Measurements from ENCODE around the gene MAMDC4.
"Not testable (repeated sequence)": the region's sequence is repeated elsewhere in the genome, so short reads cannot be mapped to it uniquely, and the experiment has no call there.

The MAMDC4 gene

GRCh38 chr9:136882109-136882946, 30.2 kb downstream of the MAMDC4 start:
- Histone ChIP-seq H3K27ac (replicated peaks) (no peak overlapping the region), H3K27me3 (ENCODE audit: insufficient read depth, poor library complexity, severe bottlenecking) (no peaks in the 10 kb centered on the region), H3K4me3 (replicated peaks; ENCODE audit: insufficient read depth, low read length) (no peak overlapping the region)
- TF ChIP-seq, protein P1, sequence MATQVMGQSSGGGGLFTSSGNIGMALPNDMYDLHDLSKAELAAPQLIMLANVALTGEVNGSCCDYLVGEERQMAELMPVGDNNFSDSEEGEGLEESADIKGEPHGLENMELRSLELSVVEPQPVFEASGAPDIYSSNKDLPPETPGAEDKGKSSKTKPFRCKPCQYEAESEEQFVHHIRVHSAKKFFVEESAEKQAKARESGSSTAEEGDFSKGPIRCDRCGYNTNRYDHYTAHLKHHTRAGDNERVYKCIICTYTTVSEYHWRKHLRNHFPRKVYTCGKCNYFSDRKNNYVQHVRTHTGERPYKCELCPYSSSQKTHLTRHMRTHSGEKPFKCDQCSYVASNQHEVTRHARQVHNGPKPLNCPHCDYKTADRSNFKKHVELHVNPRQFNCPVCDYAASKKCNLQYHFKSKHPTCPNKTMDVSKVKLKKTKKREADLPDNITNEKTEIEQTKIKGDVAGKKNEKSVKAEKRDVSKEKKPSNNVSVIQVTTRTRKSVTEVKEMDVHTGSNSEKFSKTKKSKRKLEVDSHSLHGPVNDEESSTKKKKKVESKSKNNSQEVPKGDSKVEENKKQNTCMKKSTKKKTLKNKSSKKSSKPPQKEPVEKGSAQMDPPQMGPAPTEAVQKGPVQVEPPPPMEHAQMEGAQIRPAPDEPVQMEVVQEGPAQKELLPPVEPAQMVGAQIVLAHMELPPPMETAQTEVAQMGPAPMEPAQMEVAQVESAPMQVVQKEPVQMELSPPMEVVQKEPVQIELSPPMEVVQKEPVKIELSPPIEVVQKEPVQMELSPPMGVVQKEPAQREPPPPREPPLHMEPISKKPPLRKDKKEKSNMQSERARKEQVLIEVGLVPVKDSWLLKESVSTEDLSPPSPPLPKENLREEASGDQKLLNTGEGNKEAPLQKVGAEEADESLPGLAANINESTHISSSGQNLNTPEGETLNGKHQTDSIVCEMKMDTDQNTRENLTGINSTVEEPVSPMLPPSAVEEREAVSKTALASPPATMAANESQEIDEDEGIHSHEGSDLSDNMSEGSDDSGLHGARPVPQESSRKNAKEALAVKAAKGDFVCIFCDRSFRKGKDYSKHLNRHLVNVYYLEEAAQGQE (IDR thresholded peaks at IDR 0.05; ENCODE audit: insufficient replicate concordance, low read depth) = no peak
- no peak for TF ChIP-seq SPI1 (IDR thresholded peaks at IDR 0.05; ENCODE audit: borderline replicate concordance, low read depth)
- TF ChIP-seq GABPA (IDR thresholded peaks at IDR 0.05; ENCODE audit: low read depth) = no peak
- TF ChIP-seq CTCF (IDR thresholded peaks at IDR 0.05; ENCODE audit: insufficient read depth, low read length) = no peak
- no peak for TF ChIP-seq POLR2AphosphoS5 (IDR thresholded peaks at IDR 0.05; ENCODE audit: low read depth)
- DNase-seq (ENCODE audit: low read depth in 1 of 2, low spot score in 1 of 2) = peak in 1 of 2 experiments; percentile 50

DNA sequence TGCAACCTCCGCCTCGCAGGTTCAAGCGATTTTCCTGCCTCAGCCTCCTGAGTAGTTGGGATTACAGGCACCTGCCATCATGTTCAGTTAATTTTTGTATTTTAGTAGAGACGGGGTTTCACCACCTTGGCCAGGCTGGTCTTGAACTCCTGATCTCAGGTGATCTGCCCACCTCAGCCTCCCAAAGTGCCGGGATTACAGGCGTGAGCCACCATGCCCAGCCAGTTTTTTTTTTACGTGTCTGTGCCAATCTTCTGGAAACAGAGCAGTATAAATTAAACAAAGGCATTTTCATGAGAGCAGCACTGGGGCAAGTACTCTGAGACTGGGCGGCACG, 30.8 kb downstream of the MAMDC4 start:
- not testable (repeated sequence) for H3K4me3 ChIP-seq (replicated peaks; ENCODE audit: insufficient read depth, low read length); H3K27ac ChIP-seq (replicated peaks); H3K27me3 ChIP-seq (ENCODE audit: insufficient read depth, poor library complexity, severe bottlenecking); DNase-seq (ENCODE audit: low read depth in 1 of 2, low spot score in 1 of 2)

DNA sequence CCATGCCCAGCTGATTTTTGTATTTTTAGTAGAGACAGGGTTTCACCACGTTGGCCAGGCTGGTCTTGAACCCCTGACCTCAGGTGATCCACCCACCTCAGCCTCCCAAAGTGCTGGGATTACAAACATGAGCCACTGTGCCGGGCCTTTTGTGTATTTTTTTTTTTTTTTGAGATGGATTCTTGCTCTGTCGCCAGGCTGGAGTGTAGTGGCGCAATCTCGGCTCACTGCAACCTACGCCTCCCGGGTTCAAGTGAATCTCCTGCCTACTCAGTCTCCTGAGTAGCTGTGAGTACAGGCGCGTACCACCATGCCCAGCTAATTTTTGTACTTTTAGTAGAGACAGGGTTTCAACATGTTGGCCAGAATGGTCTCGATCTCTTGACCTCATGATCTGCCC, 31.5 kb downstream of the MAMDC4 start:
- not testable (repeated sequence) for H3K4me3 ChIP-seq (replicated peaks; ENCODE audit: insufficient read depth, low read length); H3K27ac ChIP-seq (replicated peaks); DNase-seq (ENCODE audit: low read depth in 1 of 2, low spot score in 1 of 2); H3K27me3 ChIP-seq (ENCODE audit: insufficient read depth, poor library complexity, severe bottlenecking)

DNA sequence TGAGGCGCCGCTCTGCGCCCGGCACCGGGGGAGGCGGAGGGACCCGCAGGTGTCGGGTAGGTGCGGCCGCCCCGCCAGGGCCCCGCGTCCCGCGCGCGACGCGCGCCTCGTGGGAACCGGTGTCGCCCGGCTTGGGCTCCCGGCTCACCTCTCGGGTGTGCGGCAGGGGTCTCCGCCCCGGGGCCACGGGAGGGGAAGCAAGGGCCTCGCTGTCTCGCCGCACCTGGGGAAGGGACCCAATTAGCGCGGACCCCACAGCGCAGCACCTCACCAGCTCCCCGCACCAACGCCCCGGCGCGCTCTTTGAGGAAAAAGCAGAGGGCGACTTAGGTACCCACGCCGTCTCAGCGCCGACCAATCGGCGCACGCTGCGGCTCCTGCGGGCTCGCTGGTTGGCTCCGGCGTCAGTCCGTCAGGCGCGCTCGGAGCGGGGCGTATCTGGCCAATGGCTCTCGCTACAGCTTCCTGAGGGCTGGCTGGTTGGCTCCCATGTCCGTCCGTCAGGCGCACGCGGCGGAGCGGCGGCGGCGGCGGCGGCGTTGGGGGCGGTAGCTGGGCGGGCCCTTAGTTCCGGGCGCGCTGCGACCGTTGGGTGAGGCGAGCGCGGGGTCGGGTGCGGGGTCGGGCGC, 33.9 kb downstream of the MAMDC4 start, which contains the start of gene TRAF2:
TRAF2 (plus strand) TSS at position 567 of the 629 bp plus-strand sequence. CDS start 12,225 bp downstream, outside the sequence.
- TF ChIP-seq SPI1 (IDR thresholded peaks at IDR 0.05; ENCODE audit: borderline replicate concordance, low read depth) = no peak
- peak; percentile 81 for TF ChIP-seq POLR2AphosphoS5 (IDR thresholded peaks at IDR 0.05; ENCODE audit: low read depth)
- DNase-seq (ENCODE audit: low read depth in 1 of 2, low spot score in 1 of 2) = peak; percentile 97 to 99
- no peaks in the 10 kb centered on the region for H3K27me3 ChIP-seq (ENCODE audit: insufficient read depth, poor library complexity, severe bottlenecking)
- peak within 1 kb of the TSS; percentile 81 for H3K27ac ChIP-seq (replicated peaks)
- peak within 1 kb of the TSS; percentile 92 for H3K4me3 ChIP-seq (replicated peaks; ENCODE audit: insufficient read depth, low read length)

DNA sequence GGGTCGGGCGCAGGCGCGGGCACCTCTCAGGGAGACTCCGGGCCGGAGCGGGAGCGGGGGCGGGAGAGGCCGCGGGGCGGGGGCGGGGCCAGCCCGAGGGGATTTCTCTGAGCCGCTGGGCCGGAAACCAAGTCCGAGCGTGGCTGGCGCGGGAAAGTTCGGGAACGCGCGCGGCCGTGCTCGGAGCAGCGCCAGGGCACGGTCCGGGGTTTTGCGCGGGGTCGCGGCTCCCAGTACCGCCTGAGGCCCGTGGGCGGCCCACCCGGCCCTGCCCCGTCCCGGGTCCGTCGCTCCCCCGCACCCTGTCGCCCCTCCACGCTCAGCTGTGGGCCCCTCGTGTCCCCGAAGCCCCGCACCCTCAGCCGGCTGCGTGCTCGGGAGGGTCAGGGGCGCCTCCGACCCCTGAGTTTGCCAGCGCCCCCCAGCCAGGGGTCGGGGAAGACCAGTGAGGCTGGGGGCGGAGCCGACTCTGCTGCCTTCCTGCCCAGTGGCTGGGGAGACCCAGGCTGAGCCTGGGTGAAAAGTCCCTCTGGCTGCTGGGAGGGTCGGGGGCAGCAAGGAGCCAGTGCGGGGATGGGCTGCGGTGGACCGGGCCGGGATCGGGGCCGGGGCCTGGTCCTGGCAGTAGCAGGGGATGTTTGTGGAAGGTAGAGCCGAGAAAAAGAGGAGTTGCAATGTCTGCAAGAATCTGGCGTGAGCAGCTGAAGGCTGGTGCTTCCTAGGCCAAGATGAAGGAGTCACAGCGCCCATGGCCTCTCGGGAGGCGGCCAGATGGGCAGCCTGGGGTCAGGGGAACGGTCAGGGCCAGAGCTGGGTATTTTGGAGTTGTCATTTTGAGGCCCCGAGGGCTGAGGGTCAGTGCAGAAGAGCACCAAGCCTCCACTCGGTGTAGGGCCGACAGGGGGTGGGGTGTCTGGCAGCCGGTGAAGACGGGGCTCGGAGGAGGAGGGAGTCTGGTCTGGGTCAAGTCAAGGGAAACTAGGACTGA, 34.8 kb downstream of the MAMDC4 start:
- Histone ChIP-seq H3K4me3 (replicated peaks; ENCODE audit: insufficient read depth, low read length) (peak overlapping the region; percentile 92), H3K27ac (replicated peaks) (peak overlapping the region; percentile 81), H3K27me3 (ENCODE audit: insufficient read depth, poor library complexity, severe bottlenecking) (no peaks in the 10 kb centered on the region)
- peak in 1 of 2 experiments; percentile 27 for DNase-seq (ENCODE audit: low read depth in 1 of 2, low spot score in 1 of 2)
- TF ChIP-seq SPI1 (IDR thresholded peaks at IDR 0.05; ENCODE audit: borderline replicate concordance, low read depth) (no peak), CTCF (IDR thresholded peaks at IDR 0.05; ENCODE audit: insufficient read depth, low read length) (no peak)
- TF ChIP-seq, protein P1 (IDR thresholded peaks at IDR 0.05; ENCODE audit: insufficient replicate concordance, low read depth) = no peak
